H1 (cell line): ENCODE measurements around the gene STEAP3. TPM values are rescaled to one million over a fixed set of nuclear protein-coding genes. Genes with fewer than 3 reads are reported as not detected.

Source experiments
- CTCF ChIA-PET: fragments of 300-600 bp; sonication (Branson Sonifier 250); formaldehyde crosslinking; loops from one replicate; lab custom pipeline; 2021; ENCODE audit not compliant: partially characterized antibody; lab: Charles Lee
- POLR2A ChIA-PET: fragments of 300-600 bp; sonication (Branson Sonifier 250); formaldehyde crosslinking; loops from one replicate; lab custom pipeline; 2021; ENCODE audit warnings: inconsistent platforms; ENCODE audit not compliant: partially characterized antibody; lab: Charles Lee
- DNase-seq, 2 experiments: peaks; one replicate each; pipeline versions ENCODE4 v3.0.0 to v3.0.0-alpha.2; 2010 to 2022; ENCODE audit warnings: low spot score in 2 of 2, low read depth in 1 of 2, mixed read lengths in 1 of 2
- FAIRE-seq: peaks from 2 replicates; lab custom pipeline; 2011; peaks lifted over from hg19 to GRCh38; lab: Jason Lieb, UNC
- H2AFZ ChIP-seq: 2 replicates; pipeline ENCODE4 v1.8.1; 2012; ENCODE audit warnings: low read length, inconsistent platforms
- H2AK5ac ChIP-seq: 2 replicates; pipeline ENCODE4 v1.6.1; 2013; ENCODE audit warnings: low read depth, low read length
- H2BK120ac ChIP-seq: replicated peaks from 2 replicates; pipeline ENCODE3; 2013; ENCODE audit warnings: low read depth, low read length, inconsistent platforms
- H2BK12ac ChIP-seq: 2 replicates; pipeline ENCODE4 v1.6.1; 2013; ENCODE audit warnings: low read depth, low read length
- H2BK15ac ChIP-seq: 2 replicates; pipeline ENCODE4 v1.6.1; 2013; ENCODE audit warnings: low read length
- H2BK20ac ChIP-seq: 2 replicates; pipeline ENCODE4 v1.6.1; 2013; ENCODE audit warnings: low read length
- H2BK5ac ChIP-seq: 2 replicates; pipeline ENCODE4 v1.6.1; 2013; ENCODE audit warnings: low read depth, low read length
- H3K14ac ChIP-seq: 2 replicates; pipeline ENCODE4 v1.6.1; 2013; ENCODE audit warnings: inconsistent platforms; ENCODE audit not compliant: insufficient read length
- H3K18ac ChIP-seq: 2 replicates; pipeline ENCODE4 v1.6.1; 2013; ENCODE audit warnings: low read length; ENCODE audit errors: extremely low read depth
- H3K23ac ChIP-seq: 2 replicates; pipeline ENCODE4 v1.6.1; 2013; ENCODE audit warnings: inconsistent platforms; ENCODE audit not compliant: insufficient read length
- H3K23me2 ChIP-seq: 2 replicates; pipeline ENCODE4 v1.6.1; 2013; ENCODE audit warnings: low read depth, low read length
- H3K27ac ChIP-seq: 2 replicates; pipeline ENCODE4 v1.6.1; 2011; ENCODE audit warnings: low read depth, low read length, inconsistent platforms
- H3K27me3 ChIP-seq, 4 experiments: replicated peaks in 1 of 4; 1 replicate in 1 of 4; 2 replicates in 3 of 4; pipeline versions ENCODE4 v1.6.1 to v1.8.1; 2011 to 2013; ENCODE audit warnings: low read length in 3 of 4, mild to moderate bottlenecking in 3 of 4, inconsistent platforms in 2 of 4, mixed read lengths in 2 of 4, moderate library complexity in 1 of 4; ENCODE audit not compliant: control insufficient read depth in 3 of 4, insufficient read depth in 3 of 4; ENCODE audit errors: extremely low read depth in 1 of 4
- H3K36me3 ChIP-seq, 4 experiments: 2 replicates each; pipeline versions ENCODE4 v1.6.1 to v1.8.1; 2011 to 2013; ENCODE audit warnings: mild to moderate bottlenecking in 4 of 4, low read length in 3 of 4, moderate library complexity in 2 of 4, control low read depth in 1 of 4, inconsistent platforms in 1 of 4; ENCODE audit not compliant: insufficient read depth in 4 of 4, control insufficient read depth in 2 of 4
- H3K4ac ChIP-seq: replicated peaks from 2 replicates; pipeline ENCODE3; 2013; ENCODE audit warnings: low read length, low read depth, mixed read lengths, inconsistent platforms; ENCODE audit not compliant: insufficient read length
- H3K4me1 ChIP-seq, 4 experiments: replicated peaks in 1 of 4; 1 replicate in 1 of 4; 2 replicates in 3 of 4; pipeline versions ENCODE4 v1.6.1 to v1.8.1; 2011 to 2013; ENCODE audit warnings: low read length in 3 of 4, inconsistent platforms in 2 of 4, mixed read lengths in 1 of 4; ENCODE audit not compliant: insufficient read depth in 4 of 4, control insufficient read depth in 3 of 4
- H3K4me2 ChIP-seq, 2 experiments: 2 replicates each; pipeline versions ENCODE4 v1.6.1 to v1.8.1; 2011 to 2013; ENCODE audit warnings: low read depth in 2 of 2, low read length in 2 of 2, control low read depth in 1 of 2, inconsistent platforms in 1 of 2, mild to moderate bottlenecking in 1 of 2; ENCODE audit not compliant: insufficient read depth in 1 of 2
- H3K4me3 ChIP-seq, 4 experiments: fragments of 200-600, 300-600 bp in 1 of 4; sonication (generic), shearing (Covaris generic), sonication (Bioruptor Twin) in 1 of 4; 2 replicates each; pipeline versions ENCODE4 v1.5.1 to v1.8.1; 2011 to 2016; ENCODE audit warnings: low read length in 4 of 4, low read depth in 3 of 4, control low read depth in 2 of 4, inconsistent platforms in 2 of 4, mild to moderate bottlenecking in 2 of 4, mixed read lengths in 1 of 4, moderate library complexity in 1 of 4; ENCODE audit not compliant: insufficient read depth in 2 of 4; ENCODE audit errors: extremely low read depth in 1 of 4
- H3K56ac ChIP-seq: replicated peaks from 2 replicates; pipeline ENCODE3; 2013; ENCODE audit warnings: low read depth, mild to moderate bottlenecking, mixed read lengths, low read length, inconsistent platforms; ENCODE audit not compliant: insufficient read length
- H3K79me1 ChIP-seq: 2 replicates; pipeline ENCODE4 v1.6.1; 2013; ENCODE audit warnings: low read depth, low read length, control low read depth
- H3K79me2 ChIP-seq, 2 experiments: 2 replicates each; pipeline versions ENCODE4 v1.6.1 to v1.8.1; 2012 to 2013; ENCODE audit warnings: low read length in 2 of 2, mild to moderate bottlenecking in 2 of 2, inconsistent platforms in 1 of 2; ENCODE audit not compliant: insufficient read depth in 2 of 2, control insufficient read depth in 1 of 2
- H3K9ac ChIP-seq, 4 experiments: replicated peaks in 1 of 4; 1 replicate in 1 of 4; 2 replicates in 3 of 4; pipeline versions ENCODE4 v1.6.1 to v1.8.1; 2011 to 2013; ENCODE audit warnings: low read depth in 3 of 4, low read length in 3 of 4, control low read depth in 2 of 4, mild to moderate bottlenecking in 2 of 4, moderate library complexity in 2 of 4, inconsistent platforms in 1 of 4; ENCODE audit errors: extremely low read depth in 1 of 4
- H3K9me3 ChIP-seq, 2 experiments: 2 replicates each; pipeline versions ENCODE4 v1.6.1 to v1.8.1; 2012 to 2013; ENCODE audit warnings: mild to moderate bottlenecking in 2 of 2, moderate library complexity in 2 of 2, control low read depth in 1 of 2, inconsistent platforms in 1 of 2, low read depth in 1 of 2, low read length in 1 of 2, mixed read lengths in 1 of 2; ENCODE audit not compliant: insufficient read depth in 2 of 2
- H4K20me1 ChIP-seq, 2 experiments: replicated peaks in 1 of 2; 2 replicates each; pipeline versions ENCODE3 to v1.8.1; 2011 to 2013; ENCODE audit warnings: inconsistent platforms in 2 of 2, low read length in 2 of 2, mild to moderate bottlenecking in 1 of 2; ENCODE audit not compliant: insufficient read depth in 2 of 2, control insufficient read depth in 1 of 2
- H4K5ac ChIP-seq: 2 replicates; pipeline ENCODE4 v1.6.1; 2013; ENCODE audit warnings: low read length, low read depth, mixed read lengths, inconsistent platforms; ENCODE audit not compliant: insufficient read length
- H4K8ac ChIP-seq: 2 replicates; pipeline ENCODE4 v1.8.0; 2013; ENCODE audit warnings: mild to moderate bottlenecking, moderate library complexity, low read length, inconsistent platforms; ENCODE audit not compliant: insufficient read depth; ENCODE audit errors: extremely low read depth
- H4K91ac ChIP-seq: replicated peaks from 2 replicates; pipeline ENCODE3; 2013; ENCODE audit warnings: low read length, mixed read lengths, inconsistent platforms; ENCODE audit not compliant: insufficient read length
- ATF3 ChIP-seq: IDR thresholded peaks from 2 replicates; pipeline ENCODE4 v1.6.1; 2011; ENCODE audit warnings: low read depth, mild to moderate bottlenecking, low read length; ENCODE audit not compliant: insufficient read depth
- CREB1 ChIP-seq: IDR thresholded peaks from 2 replicates; pipeline ENCODE4 v1.6.1; 2012; ENCODE audit warnings: inconsistent platforms
- FOSL1 ChIP-seq: IDR thresholded peaks from 2 replicates; pipeline ENCODE4 v1.6.1; 2011; ENCODE audit warnings: mild to moderate bottlenecking, low read depth, low read length, moderate library complexity; ENCODE audit not compliant: insufficient read depth
- GABPA ChIP-seq: IDR thresholded peaks from 2 replicates; pipeline ENCODE4 v1.6.1; 2011; ENCODE audit warnings: mild to moderate bottlenecking, low read length, moderate library complexity, borderline replicate concordance; ENCODE audit not compliant: insufficient read depth
- HDAC2 ChIP-seq, 2 experiments: fragments of 300-600 bp in 1 of 2; sonication (generic) in 1 of 2; IDR thresholded peaks; 2 replicates each; pipeline ENCODE4 v1.6.1; 2011 to 2012; ENCODE audit warnings: low read depth in 2 of 2, low read length in 2 of 2, mild to moderate bottlenecking in 2 of 2, moderate library complexity in 2 of 2, borderline replicate concordance in 1 of 2, inconsistent platforms in 1 of 2
- MAFK ChIP-seq: IDR thresholded peaks from 2 replicates; pipeline ENCODE4 v1.6.1; 2012; ENCODE audit warnings: low read depth, mild to moderate bottlenecking, improper control_type of control experiment, low read length
- NANOG ChIP-seq: IDR thresholded peaks from 2 replicates; pipeline ENCODE4 v1.6.1; 2011; ENCODE audit warnings: low read length, low read depth, mild to moderate bottlenecking, inconsistent platforms; ENCODE audit not compliant: insufficient read depth, poor library complexity, severe bottlenecking
- SIN3A ChIP-seq, 2 experiments: IDR thresholded peaks in 1 of 2; conservative IDR thresholded peaks in 1 of 2; 2 replicates each; pipeline ENCODE4 v1.6.1; 2011 to 2012; ENCODE audit warnings: low read length in 2 of 2, improper control_type of control experiment in 1 of 2, low read depth in 1 of 2, mild to moderate bottlenecking in 1 of 2
- SIX5 ChIP-seq: IDR thresholded peaks from 2 replicates; pipeline ENCODE4 v1.6.1; 2011; ENCODE audit warnings: mild to moderate bottlenecking, low read depth, low read length
- WGBS, 2 experiments: shearing (Covaris generic) in 1 of 2; methylation state at CpG; one replicate each; pipeline versions ENCODE4 v1.1.6 to v1.1.7; 2013 to 2015; ENCODE audit warnings: low lambda C conversion rate in 2 of 2, mixed read lengths in 2 of 2, inconsistent platforms in 1 of 2, low coverage in 1 of 2, missing lambda C conversion rate in 1 of 2; ENCODE audit not compliant: insufficient replicate concordance in 2 of 2, insufficient coverage in 1 of 2, insufficient read length in 1 of 2; ENCODE audit errors: extremely low coverage in 1 of 2, missing lambda C conversion rate in 1 of 2; 5-methylcytosine and 5-hydroxymethylcytosine counted together
- polyA plus RNA-seq, 7 experiments: library from polyadenylated mRNA; depleted of rRNA in 3 of 7; stranded (reverse) in 5 of 7; unstranded in 2 of 7; fragments of >200 nt in 5 of 7; fragments of 200-250 nt in 2 of 7; gene quantifications; 1 replicate in 5 of 7; 2 replicates in 1 of 7; 4 replicates in 1 of 7; pipeline versions ENCODE4 v1.2.1 to v1.2.3, GENCODE V29; 2011 to 2013; ENCODE audit warnings: missing spikeins in 2 of 7, mixed read lengths in 2 of 7
- total RNA-seq: library from RNA; stranded (reverse); fragmentation: NEBNext Ultra II Directional; extraction: Animal tissue kit (Norgen Biotek cat#: 25700); gene quantifications from 2 replicates; pipeline ENCODE4 v1.2.1, GENCODE V29; 2021

Gene STEAP3
- total and polyA plus RNA-seq, 2 of the 8 experiments (the other 6 are each of a cell fraction or from before 2014, with no cell fraction given) = 21.7 to 27.9 TPM

GRCh38 chr2:119234021-119235019 is 10.7 kb downstream of the STEAP3 start:
- Histone ChIP-seq H3K27me3 (no peaks in the 10 kb centered on the region), H3K9me3 (no peaks in the 10 kb centered on the region), H3K79me2 (no peaks in the 10 kb centered on the region), H2AFZ (no peak overlapping the region), H4K8ac (peak overlapping the region; percentile 74; the same call in 1 of the 2 replicates), H2BK12ac (no peak overlapping the region), H3K4me1 (peaks cover 11 to 29% (median 17%) of the 10 kb centered on the region in 4 experiments), H3K23ac (no peak overlapping the region), H3K4me3 (no peak overlapping the region), H4K91ac (no peak overlapping the region), H3K4ac (no peak overlapping the region), H4K20me1 (peaks cover 2 to 12% of the 10 kb centered on the region in 2 experiments), H2BK120ac (no peak overlapping the region), H3K18ac (no peak overlapping the region), H2AK5ac (no peak overlapping the region), H3K27ac (no peak overlapping the region), H3K79me1 (peaks cover 12% of the 10 kb centered on the region; the same call in 1 of the 2 replicates), H2BK15ac (no peak overlapping the region), H3K4me2 (no peak overlapping the region), H2BK5ac (no peak overlapping the region), H2BK20ac (no peak overlapping the region), H3K9ac (no peak overlapping the region), H3K23me2 (0 out of 2 replicates have a peak, but pooled peaks cover 2% of the 10 kb centered on the region), H3K36me3 (no peaks in the 10 kb centered on the region), H4K5ac (no peak overlapping the region), H3K56ac (no peak overlapping the region), H3K14ac (no peak overlapping the region)
- DNase-seq (peak in 1 of 2 experiments; percentile 70), FAIRE-seq (peak; percentile 65)
- ChIA-PET CTCF (interaction anchor here (0.6 to 5.5 kb wide), 30 partner anchors 9 to 351 kb away, joined by 3 to 36 read pairs (median 4); partner anchors contain the start of gene STEAP3), POLR2A (interaction anchor here (1.4 to 1.8 kb wide), 2 partner anchors 10 to 30 kb away, joined by 3 to 5 read pairs; partner anchors contain the start of gene STEAP3)
- WGBS, 2 experiments = 72% methylated on average over 12 of the region's 13 CpGs; no CpG with 5 or more reads in 1 of the 2 experiments
- TF ChIP-seq SIX5 (no peak), HDAC2 (IDR thresholded peaks at IDR 0.05; ENCODE audit: borderline replicate concordance in 1 of 2, low read depth in 2 of 2, low read length in 2 of 2) (0 out of 4 replicates have a peak, but pooled peaks of 1 of the 2 experiments have one; percentile 41), GABPA (no peak), MAFK (no peak), NANOG (no peak), SIN3A (conservative IDR thresholded peaks at IDR 0.05 in 1 of 2, IDR thresholded peaks at IDR 0.05 in 1 of 2; ENCODE audit: low read depth in 1 of 2, low read length in 2 of 2) (peak; percentile 89 to 91; a peak in 3 of 4 replicates), FOSL1 (no peak), CREB1 (no peak), ATF3 (no peak)
